Hepatocyte (in vitro differentiated cells): ENCODE results near the gene CYSRT1.

Experiments used
- CTCF ChIP-seq: fragments of 200-600 bp; sonication (generic); IDR thresholded peaks from 2 replicates; pipeline ENCODE4 v1.5.1; 2016; ENCODE audit warnings: antibody characterized with exemption, mild to moderate bottlenecking; ENCODE audit not compliant: poor library complexity
- EZH2 ChIP-seq: fragments of 200-600 bp; sonication (generic); IDR thresholded peaks from 2 replicates; pipeline ENCODE4 v1.6.1; 2016; ENCODE audit warnings: antibody characterized with exemption, mild to moderate bottlenecking, borderline replicate concordance
- EZH2phosphoT487 ChIP-seq: fragments of 200-600 bp; sonication (generic); IDR thresholded peaks from one replicate; pipeline ENCODE4 v1.6.1; 2018; ENCODE audit warnings: antibody characterized with exemption, mild to moderate bottlenecking, low read depth, moderate library complexity; ENCODE audit not compliant: unreplicated experiment, severe bottlenecking

- no peak for TF ChIP-seq CTCF
- no peak for TF ChIP-seq EZH2phosphoT487
- TF ChIP-seq EZH2 = no peak
Measured at GRCh38 chr9:137192448-137192780, 32.6 kb upstream of the CYSRT1 start.
